T-helper 17 cell (primary cell): Measurements from ENCODE around the gene AFTPH. TPM values are rescaled to one million over a fixed set of nuclear protein-coding genes. Genes with fewer than 3 reads are reported as not detected.
A peak's percentile ranks its signal among the peaks of the same experiment; 100 is the strongest.

Experiments
- ATAC-seq: fragments of 150-1000 bp; cut with Tn5 transposase; 2 replicates; pipeline ENCODE4 v1.10.0; 2021; ENCODE audit warnings: mild to moderate bottlenecking, moderate library complexity
- DNase-seq, 3 donors: peaks; one replicate each; pipeline versions ENCODE4 v3.0.0 to v3.0.0-alpha.2; 2020 to 2021
- H3K9me3 ChIP-seq: one replicate; pipeline ENCODE4 v1.7.0; 2013; ENCODE audit warnings: low read length, mild to moderate bottlenecking; ENCODE audit not compliant: control insufficient read depth, poor library complexity, severe bottlenecking
- H3K27ac Mint-ChIP-seq: one replicate; pipeline ENCODE4 v1.8.0; 2022; ENCODE audit warnings: mild to moderate bottlenecking, moderate library complexity, mixed read lengths
- H3K27me3 Mint-ChIP-seq: one replicate; pipeline ENCODE4 v1.8.0; 2022; ENCODE audit warnings: mixed read lengths
- H3K36me3 Mint-ChIP-seq: one replicate; pipeline ENCODE4 v1.8.0; 2022; ENCODE audit warnings: low read depth, mixed read lengths
- H3K4me1 Mint-ChIP-seq: one replicate; pipeline ENCODE4 v1.8.0; 2022; ENCODE audit warnings: mild to moderate bottlenecking, mixed read lengths
- H3K4me3 Mint-ChIP-seq: one replicate; pipeline ENCODE4 v1.8.0; 2022; ENCODE audit warnings: mild to moderate bottlenecking, moderate library complexity, mixed read lengths
- total RNA-seq, 4 donors: library from RNA in 2 of 4; stranded (reverse) in 2 of 4; gene quantifications; one replicate each; pipeline ENCODE4 v1.2.3 and lab custom pipeline; 2022 to 2026

AFTPH gene
- total RNA-seq, 2 donors from 2014 or later, result 33.2 to 34.8 TPM

DNA sequence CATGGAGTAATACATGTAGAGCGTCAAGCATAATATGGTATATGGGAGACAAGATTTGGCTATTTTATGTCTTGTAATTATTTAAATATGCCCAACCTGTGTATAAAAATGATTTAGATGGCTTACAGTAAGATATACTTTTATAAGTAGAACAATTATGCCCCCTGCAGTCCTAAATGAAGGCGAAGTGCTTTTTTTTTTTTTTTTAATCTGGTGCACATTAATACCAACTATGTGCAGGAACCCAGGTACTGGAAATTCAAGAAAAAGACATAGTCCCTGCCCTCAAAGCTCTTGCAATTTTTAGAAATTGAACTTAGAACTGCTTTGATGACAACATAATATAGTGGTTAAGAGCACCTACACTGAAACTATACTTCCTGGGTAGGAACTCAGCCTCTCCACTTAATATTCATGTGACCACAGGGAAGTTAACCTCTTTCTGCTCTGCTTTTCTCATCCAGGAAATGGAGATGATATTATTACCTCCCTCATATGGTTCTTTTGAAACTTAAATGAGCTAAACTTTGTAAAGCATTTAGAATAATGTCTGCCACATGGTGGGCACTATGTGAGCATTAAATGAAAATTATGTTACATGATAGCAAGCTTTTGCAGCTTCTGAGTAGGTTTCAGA lies 38.1 kb downstream of the AFTPH start:
- H3K4me3 Mint-ChIP-seq, result no peak overlapping the region
- peaks cover 26% of the 10 kb centered on the region for H3K4me1 Mint-ChIP-seq
- H3K27me3 Mint-ChIP-seq, result no peaks in the 10 kb centered on the region
- H3K27ac Mint-ChIP-seq, result no peak overlapping the region
- H3K9me3 ChIP-seq, result no peaks in the 10 kb centered on the region
- peak; percentile 76 for ATAC-seq
- H3K36me3 Mint-ChIP-seq, result no peaks in the 10 kb centered on the region
- DNase-seq, result no peak

DNA sequence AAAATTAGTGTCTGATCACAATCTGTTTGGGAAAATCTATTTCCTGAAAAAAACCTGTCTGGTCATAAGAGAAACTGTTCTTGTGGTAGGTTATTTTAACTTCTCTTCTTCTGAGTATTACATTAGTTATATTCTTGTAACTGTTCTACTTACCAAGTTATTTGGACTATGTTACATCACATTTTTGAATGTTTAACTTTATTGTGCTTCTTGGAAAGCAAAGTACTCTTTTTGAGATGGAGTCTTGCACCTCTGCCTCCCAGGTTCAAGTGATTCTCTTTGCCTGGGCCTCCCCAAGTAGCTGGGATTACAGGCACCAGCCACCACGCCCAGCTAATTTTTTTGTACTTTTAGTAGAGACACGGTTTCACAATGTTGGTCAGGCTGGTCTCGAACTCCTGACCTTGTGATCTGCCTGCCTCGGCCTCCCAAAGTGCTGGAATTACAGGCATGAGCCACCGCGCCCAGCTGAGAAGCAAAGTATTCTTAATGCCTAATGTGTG lies 39.4 kb downstream of the AFTPH start:
- ATAC-seq (no peak), DNase-seq (no peak)
- Mint-ChIP-seq H3K4me3 (no peak overlapping the region), H3K4me1 (peaks cover 28% of the 10 kb centered on the region), H3K27me3 (no peaks in the 10 kb centered on the region), H3K27ac (no peak overlapping the region), H3K36me3 (peaks cover 5% of the 10 kb centered on the region)
- H3K9me3 ChIP-seq, result no peaks in the 10 kb centered on the region

DNA sequence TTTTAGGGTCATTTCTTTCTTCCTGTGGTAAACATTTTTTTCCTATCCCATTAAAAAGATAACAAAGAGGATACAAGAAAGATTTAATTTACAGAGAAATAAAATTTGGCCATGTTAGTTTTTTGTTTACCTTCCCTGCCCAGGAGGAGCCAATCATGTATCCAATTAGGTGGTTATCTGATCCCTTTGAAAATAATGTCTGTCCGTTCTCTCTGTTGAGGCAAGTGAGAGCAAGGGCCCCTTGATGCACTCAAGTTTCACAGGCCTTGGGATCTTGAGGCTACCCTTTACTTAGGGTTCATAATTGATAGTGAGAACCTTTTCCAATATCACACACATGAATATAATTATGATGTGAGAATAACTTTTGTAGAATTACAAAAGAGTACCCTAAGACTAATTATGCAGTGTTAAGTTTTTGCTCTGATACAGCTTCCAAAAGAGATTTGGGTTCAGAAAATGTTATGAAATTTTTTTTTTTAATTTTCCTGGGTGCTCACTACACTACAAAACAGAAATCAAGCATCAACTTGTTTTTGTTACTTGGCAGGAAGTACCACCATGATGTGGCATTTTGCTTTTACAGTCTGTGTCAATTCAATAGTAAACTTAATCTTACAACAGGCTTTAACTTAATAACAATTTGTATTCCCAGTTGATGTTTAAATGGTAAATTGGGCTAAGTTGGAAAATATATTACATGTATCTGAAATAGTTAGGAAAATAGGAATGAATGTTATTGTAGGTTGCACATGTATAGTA lies 42.0 kb downstream of the AFTPH start:
- Mint-ChIP-seq H3K4me1 (peaks cover 24% of the 10 kb centered on the region), H3K4me3 (no peak overlapping the region), H3K36me3 (peaks cover 5% of the 10 kb centered on the region), H3K27me3 (no peaks in the 10 kb centered on the region), H3K27ac (no peak overlapping the region)
- ATAC-seq (no peak), DNase-seq (no peak)
- H3K9me3 ChIP-seq, result no peaks in the 10 kb centered on the region

DNA sequence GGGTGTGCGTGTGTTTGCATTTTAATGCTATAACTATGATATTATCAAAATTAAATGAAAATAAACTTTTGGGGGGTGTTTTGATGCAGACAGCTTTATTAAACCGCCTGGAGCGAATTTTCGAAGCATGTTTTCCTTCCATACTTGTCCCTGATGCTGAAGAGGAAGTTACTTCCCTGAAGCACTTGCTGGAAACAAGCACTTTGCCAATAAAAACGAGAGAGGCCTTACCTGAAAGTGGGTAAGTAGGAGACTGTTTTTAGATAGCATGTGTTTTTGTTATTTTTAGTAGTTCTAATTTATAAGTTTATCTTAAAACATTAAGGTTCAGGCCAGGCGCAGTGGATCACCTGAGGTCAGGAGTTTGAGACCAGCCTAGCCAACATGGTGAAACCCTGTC lies 43.3 kb downstream of the AFTPH start:
- Mint-ChIP-seq H3K36me3 (peaks cover 5% of the 10 kb centered on the region), H3K4me3 (no peak overlapping the region), H3K4me1 (peaks cover 16% of the 10 kb centered on the region), H3K27me3 (no peaks in the 10 kb centered on the region), H3K27ac (peak overlapping the region; percentile 6)
- no peak for ATAC-seq
- H3K9me3 ChIP-seq, result no peaks in the 10 kb centered on the region
- DNase-seq, result no peak

DNA sequence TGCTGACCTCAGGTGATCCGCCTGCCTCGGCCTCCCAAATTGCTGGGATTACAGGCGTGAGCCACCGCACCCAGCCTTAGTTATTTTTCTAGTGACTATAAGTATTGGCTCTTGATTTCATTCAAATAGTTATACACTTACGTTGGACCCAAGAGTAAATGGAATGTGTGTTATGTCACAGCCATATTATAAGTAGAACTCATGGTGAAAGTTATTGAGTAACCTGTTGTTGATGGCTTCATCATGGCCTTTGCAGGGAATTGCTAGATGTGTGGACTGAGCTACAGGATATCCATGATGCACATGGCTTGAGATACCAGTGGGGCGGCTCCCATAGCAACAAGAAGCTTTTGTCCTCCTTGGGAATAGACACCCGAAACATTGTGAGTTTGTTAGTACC lies 44.7 kb downstream of the AFTPH start:
- ATAC-seq, result no peak
- peaks cover 15% of the 10 kb centered on the region for H3K4me1 Mint-ChIP-seq
- H3K9me3 ChIP-seq, result no peaks in the 10 kb centered on the region
- no peaks in the 10 kb centered on the region for H3K27me3 Mint-ChIP-seq
- no peak for DNase-seq
- no peak overlapping the region for H3K4me3 Mint-ChIP-seq
- H3K36me3 Mint-ChIP-seq, result peaks cover 5% of the 10 kb centered on the region
- H3K27ac Mint-ChIP-seq, result no peak overlapping the region

DNA sequence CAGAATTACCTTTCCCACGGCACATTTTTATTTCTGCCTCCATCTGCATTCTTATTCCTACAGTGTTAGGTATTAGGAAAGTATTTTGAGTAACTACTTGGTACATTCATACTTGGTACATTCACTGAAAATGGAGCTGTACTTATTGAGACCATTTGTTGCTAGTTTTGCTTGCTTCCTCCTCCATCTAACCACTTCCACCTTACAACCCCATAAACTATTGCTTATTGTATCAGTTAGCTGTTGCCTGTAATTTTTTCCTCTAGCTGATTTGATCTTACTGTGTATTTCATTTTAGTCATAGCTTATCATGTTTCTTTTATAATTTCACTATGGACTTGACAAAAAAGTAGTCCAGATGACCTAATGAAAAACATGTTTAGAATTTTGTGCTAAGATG lies 50.7 kb downstream of the AFTPH start:
- Mint-ChIP-seq H3K36me3 (peaks cover 2% of the 10 kb centered on the region), H3K4me3 (no peak overlapping the region), H3K4me1 (peaks cover 8% of the 10 kb centered on the region), H3K27ac (peak overlapping the region; percentile 61), H3K27me3 (no peaks in the 10 kb centered on the region)
- no peak for ATAC-seq
- H3K9me3 ChIP-seq, result no peaks in the 10 kb centered on the region
- DNase-seq, result no peak

DNA sequence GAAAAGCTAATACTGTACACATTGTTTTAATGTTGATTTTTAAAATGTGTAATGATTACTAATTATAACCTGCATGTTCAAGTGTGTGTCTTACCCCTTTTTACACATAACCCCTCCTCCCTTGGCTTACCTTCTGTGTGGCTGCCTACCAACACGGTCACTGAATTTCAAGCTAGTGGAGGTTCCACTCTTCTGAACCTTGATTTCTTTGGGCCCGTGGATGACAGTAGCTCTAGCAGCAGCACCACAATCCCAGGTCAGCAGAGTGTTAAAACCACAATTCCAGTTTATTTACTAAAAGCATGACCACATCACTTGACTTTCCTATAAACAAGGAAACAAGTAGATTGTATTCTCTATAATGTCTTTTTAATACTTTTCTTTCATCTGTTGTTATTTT lies 56.9 kb downstream of the AFTPH start:
- H3K27ac Mint-ChIP-seq, result no peak overlapping the region
- no peak overlapping the region for H3K4me3 Mint-ChIP-seq
- no peaks in the 10 kb centered on the region for H3K4me1 Mint-ChIP-seq
- no peak for ATAC-seq
- no peaks in the 10 kb centered on the region for H3K27me3 Mint-ChIP-seq
- no peaks in the 10 kb centered on the region for H3K9me3 ChIP-seq
- DNase-seq, result no peak
- no peaks in the 10 kb centered on the region for H3K36me3 Mint-ChIP-seq

DNA sequence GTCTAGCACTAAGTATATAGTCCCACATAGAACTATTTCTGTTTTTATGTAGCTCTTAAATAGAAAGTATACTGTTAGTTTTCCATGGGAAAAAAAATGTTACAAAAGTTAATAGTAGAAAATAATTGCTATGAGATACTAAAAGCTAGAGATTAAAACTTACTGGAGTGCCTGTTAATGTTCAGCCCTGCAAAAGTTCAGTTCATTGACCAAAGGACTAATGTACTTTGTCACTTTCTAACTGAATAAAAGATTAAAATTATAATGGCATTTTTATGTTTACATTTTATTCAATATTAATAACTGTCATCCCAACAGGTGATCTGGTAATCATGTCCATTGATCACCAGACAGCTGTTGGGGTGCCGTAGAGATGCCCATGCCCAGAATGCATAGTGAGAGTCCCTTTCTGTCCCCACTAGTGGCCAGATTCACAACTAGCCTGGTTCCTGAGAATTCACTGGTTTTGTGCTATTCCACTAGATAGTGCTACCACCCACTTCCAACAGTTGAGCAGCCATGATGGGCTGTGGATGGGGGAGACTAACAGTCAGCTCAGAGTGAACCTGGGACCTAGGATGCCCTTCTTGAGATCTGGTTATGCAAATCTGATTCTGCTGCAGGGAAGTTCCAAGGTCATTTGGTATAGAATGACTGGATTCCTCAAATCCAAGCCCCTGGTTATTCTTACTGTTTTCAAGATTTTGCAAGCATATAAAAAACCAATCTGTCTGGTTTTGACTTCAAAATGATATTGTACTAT lies 57.8 kb downstream of the AFTPH start:
- Mint-ChIP-seq H3K4me3 (no peak overlapping the region), H3K27me3 (no peaks in the 10 kb centered on the region), H3K27ac (no peak overlapping the region), H3K36me3 (no peaks in the 10 kb centered on the region), H3K4me1 (peaks cover 3% of the 10 kb centered on the region)
- no peak for DNase-seq
- no peaks in the 10 kb centered on the region for H3K9me3 ChIP-seq
- no peak for ATAC-seq

DNA sequence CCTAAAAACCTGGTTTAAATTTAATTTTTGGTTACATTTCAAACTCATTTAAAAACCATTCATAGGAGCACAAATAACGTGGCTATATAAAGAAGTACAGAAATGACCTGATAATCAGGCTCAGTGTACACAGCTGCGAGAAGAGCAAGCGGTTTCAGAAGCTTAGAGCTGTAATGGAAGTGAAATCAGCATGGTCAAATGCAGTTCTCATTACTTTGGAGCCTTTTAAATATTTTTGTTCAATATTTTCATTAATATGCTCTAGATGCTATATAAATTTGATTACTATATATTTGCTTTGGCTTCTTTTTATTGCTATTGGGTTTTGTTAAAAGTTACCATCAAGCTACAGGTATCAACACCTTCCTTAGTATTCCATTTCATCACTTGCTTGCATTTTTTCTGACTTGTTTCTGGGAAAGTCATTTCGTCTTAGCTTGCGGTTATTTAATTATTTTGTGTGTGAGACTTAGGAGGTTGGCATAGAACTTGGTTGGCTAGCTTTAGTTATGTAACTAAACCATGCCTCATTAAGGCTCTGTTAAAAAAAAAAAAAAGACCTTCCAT lies 58.7 kb downstream of the AFTPH start:
- Mint-ChIP-seq H3K4me1 (peaks cover 3% of the 10 kb centered on the region), H3K27me3 (no peaks in the 10 kb centered on the region), H3K27ac (no peak overlapping the region), H3K4me3 (no peak overlapping the region), H3K36me3 (peaks cover under 1% of the 10 kb centered on the region)
- no peak for ATAC-seq
- no peaks in the 10 kb centered on the region for H3K9me3 ChIP-seq
- DNase-seq, result no peak

DNA sequence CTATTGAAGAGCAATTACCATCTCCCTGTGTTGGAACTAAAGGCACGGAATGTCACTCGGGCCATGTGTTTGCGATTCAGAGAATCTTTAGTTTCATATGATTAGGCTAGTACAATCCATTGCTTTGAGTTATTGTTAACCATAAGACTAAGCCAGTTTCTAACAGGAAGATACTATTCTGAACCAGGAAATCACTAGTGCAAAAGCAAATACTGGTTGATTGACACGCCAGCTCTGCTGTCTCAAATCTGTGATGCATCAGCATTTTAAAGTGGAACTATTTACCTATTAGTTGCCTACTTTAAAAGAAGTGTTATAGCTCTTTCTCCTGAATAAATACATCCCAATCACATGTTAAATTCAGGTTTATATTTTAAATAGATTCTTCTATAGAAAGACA lies 61.9 kb downstream of the AFTPH start:
- DNase-seq, result no peak
- no peak for ATAC-seq
- Mint-ChIP-seq H3K4me3 (no peak overlapping the region), H3K27me3 (no peaks in the 10 kb centered on the region), H3K4me1 (peaks cover 5% of the 10 kb centered on the region), H3K36me3 (peaks cover 4% of the 10 kb centered on the region), H3K27ac (no peak overlapping the region)
- no peaks in the 10 kb centered on the region for H3K9me3 ChIP-seq

DNA sequence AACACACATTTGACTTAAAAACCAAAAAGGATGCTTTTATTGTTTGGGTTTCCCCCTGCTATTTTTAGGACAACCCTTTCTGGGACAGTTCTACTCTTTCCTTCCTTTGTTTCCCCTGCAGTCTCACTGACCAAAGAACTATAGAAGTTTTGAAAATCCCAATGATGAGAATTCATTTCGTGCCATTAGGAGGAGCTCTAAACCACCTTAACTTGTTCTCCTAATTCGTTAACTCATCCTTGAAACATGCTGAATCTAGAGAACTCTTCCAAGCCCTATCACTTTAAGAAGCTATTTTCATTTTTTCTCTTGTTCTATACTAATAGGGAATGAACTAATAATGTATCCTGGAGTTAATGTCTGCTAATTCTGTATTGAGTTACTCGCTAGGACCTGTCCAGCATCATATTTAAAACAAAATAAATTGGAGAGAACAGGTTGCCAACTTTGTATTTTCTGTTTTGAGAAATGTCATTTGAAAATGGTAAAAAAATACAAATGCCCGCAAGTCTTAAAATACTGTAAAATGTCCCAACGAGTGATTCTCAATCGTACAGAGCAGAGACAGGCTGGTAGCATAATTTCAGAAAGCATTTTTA lies 62.9 kb downstream of the AFTPH start:
- DNase-seq, result no peak
- Mint-ChIP-seq H3K4me1 (peaks cover 5% of the 10 kb centered on the region), H3K36me3 (peaks cover 4% of the 10 kb centered on the region)

DNA sequence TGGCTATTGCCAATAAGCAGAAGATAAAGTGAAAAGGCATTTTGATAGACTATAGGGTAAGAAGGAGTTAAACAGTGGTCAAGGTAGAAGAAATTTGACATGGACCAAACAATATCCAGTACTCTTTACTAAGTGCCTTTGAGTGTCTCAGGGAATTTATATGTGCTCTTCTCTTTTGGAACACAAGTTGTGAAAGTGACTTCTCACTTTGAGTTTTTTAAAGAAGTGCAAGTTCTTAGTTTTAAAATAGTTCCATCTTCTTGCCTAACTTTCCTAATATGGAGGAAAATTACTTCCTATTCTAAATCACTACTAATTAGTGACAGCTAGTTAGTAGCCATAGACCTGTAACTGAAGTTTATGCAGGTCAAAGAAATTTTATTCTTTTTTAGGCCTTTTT lies 63.4 kb downstream of the AFTPH start:
- DNase-seq (no peak), ATAC-seq (no peak)
- H3K36me3 Mint-ChIP-seq, result peaks cover 7% of the 10 kb centered on the region
- peak overlapping the region; percentile 77 for H3K27ac Mint-ChIP-seq
- H3K4me1 Mint-ChIP-seq, result peaks cover 5% of the 10 kb centered on the region
- H3K9me3 ChIP-seq, result no peaks in the 10 kb centered on the region
- no peak overlapping the region for H3K4me3 Mint-ChIP-seq
- no peaks in the 10 kb centered on the region for H3K27me3 Mint-ChIP-seq

More for the DNA sequence above, 62.9 kb downstream of the AFTPH start:
- peak; percentile 62 for ATAC-seq
- H3K27me3 Mint-ChIP-seq, result no peaks in the 10 kb centered on the region
- no peaks in the 10 kb centered on the region for H3K9me3 ChIP-seq
- H3K4me3 Mint-ChIP-seq, result no peak overlapping the region
- peak overlapping the region; percentile 77 for H3K27ac Mint-ChIP-seq

DNA sequence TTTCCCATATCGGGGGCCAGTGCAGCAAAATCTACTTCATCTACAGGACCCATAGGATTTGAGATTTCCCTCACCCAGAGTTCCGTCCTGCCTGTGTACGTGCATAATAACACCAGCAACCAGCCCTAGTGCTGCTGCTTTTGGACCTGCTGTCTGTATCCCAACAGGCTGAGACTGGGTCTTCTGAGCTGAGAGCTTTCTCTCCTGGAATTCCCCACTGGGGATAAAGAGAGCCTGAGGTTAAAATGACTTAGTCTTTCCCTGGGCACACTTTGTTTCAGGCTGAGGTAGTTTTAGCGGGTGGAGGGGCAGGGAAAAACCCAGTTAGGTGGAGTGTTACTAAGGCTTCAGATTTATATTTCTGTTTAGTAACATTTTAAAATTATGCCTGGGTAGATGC lies 67.1 kb downstream of the AFTPH start:
- H3K4me1 Mint-ChIP-seq, result peaks cover 5% of the 10 kb centered on the region
- H3K27me3 Mint-ChIP-seq, result no peaks in the 10 kb centered on the region
- ATAC-seq (no peak), DNase-seq (no peak)
- H3K9me3 ChIP-seq, result no peaks in the 10 kb centered on the region
- H3K4me3 Mint-ChIP-seq, result no peak overlapping the region
- H3K27ac Mint-ChIP-seq, result no peak overlapping the region
- H3K36me3 Mint-ChIP-seq, result peaks cover 7% of the 10 kb centered on the region
